H1 (cell line): ENCODE measurements around the gene OR52K2. TPM values are rescaled to one million over a fixed set of nuclear protein-coding genes. Genes with fewer than 3 reads are reported as not detected.

Source experiments
- ATF3 ChIP-seq: IDR thresholded peaks from 2 replicates; pipeline ENCODE4 v1.6.1; 2011; ENCODE audit warnings: low read depth, mild to moderate bottlenecking, low read length; ENCODE audit not compliant: insufficient read depth
- BACH1 ChIP-seq: IDR thresholded peaks from 2 replicates; pipeline ENCODE4 v1.6.1; 2012; ENCODE audit warnings: low read length, improper control_type of control experiment
- CTCF ChIP-seq, 3 experiments: IDR thresholded peaks; 1 replicate in 2 of 3; 2 replicates in 1 of 3; pipeline versions ENCODE4 v1.5.1 to v1.6.1; 2011; ENCODE audit warnings: low read length in 3 of 3, mild to moderate bottlenecking in 3 of 3, inconsistent platforms in 2 of 3, low read depth in 1 of 3, moderate library complexity in 1 of 3; ENCODE audit not compliant: insufficient read depth in 1 of 3; ENCODE audit errors: control extremely low read depth in 1 of 3
- JUN ChIP-seq: IDR thresholded peaks from 2 replicates; pipeline ENCODE4 v1.6.1; 2011; ENCODE audit warnings: low read depth, mild to moderate bottlenecking, improper control_type of control experiment, low read length
- SIRT6 ChIP-seq: IDR thresholded peaks from one replicate; pipeline ENCODE4 v1.7.1; 2012; ENCODE audit warnings: low read length, inconsistent platforms
- SRF ChIP-seq: IDR thresholded peaks from 2 replicates; pipeline ENCODE4 v1.6.1; 2011; ENCODE audit warnings: mild to moderate bottlenecking, low read depth, low read length, moderate library complexity
- polyA plus RNA-seq, 7 experiments: library from polyadenylated mRNA; depleted of rRNA in 3 of 7; stranded (reverse) in 5 of 7; unstranded in 2 of 7; fragments of >200 nt in 5 of 7; fragments of 200-250 nt in 2 of 7; gene quantifications; 1 replicate in 5 of 7; 2 replicates in 1 of 7; 4 replicates in 1 of 7; pipeline versions ENCODE4 v1.2.1 to v1.2.3, GENCODE V29; 2011 to 2013; ENCODE audit warnings: missing spikeins in 2 of 7, mixed read lengths in 2 of 7
- total RNA-seq: library from RNA; stranded (reverse); fragmentation: NEBNext Ultra II Directional; extraction: Animal tissue kit (Norgen Biotek cat#: 25700); gene quantifications from 2 replicates; pipeline ENCODE4 v1.2.1, GENCODE V29; 2021

The OR52K2 gene
- total and polyA plus RNA-seq, 2 of the 8 experiments (the other 6 are each of a cell fraction or from before 2014, with no cell fraction given): not detected

- no peak for TF ChIP-seq ATF3
- no peak for TF ChIP-seq JUN
- TF ChIP-seq BACH1: no peak
- TF ChIP-seq SIRT6: no peak
- no peak for TF ChIP-seq CTCF (IDR thresholded peaks at IDR 0.05; ENCODE audit: control extremely low read depth in 1 of 3, insufficient read depth in 1 of 3, low read depth in 1 of 3, low read length in 3 of 3)
- TF ChIP-seq SRF: no peak
- TF ChIP-seq, all 59 proteins: peak for 0
Observed at GRCh38 chr11:4481240-4481582, 32.1 kb downstream of the OR52K2 start (continued).
